HG03139 (cell line): Measurements from ENCODE around the gene TEX2.
"Not testable (repeated sequence)": the region's sequence is repeated elsewhere in the genome, so short reads cannot be mapped to it uniquely, and the experiment has no call there.

Experiments
- ATAC-seq: cut with Tn5 transposase; IDR thresholded peaks from one replicate; pipeline ENCODE4 v1.9.1; 2021; ENCODE audit not compliant: unreplicated experiment

The TEX2 gene

GRCh38 chr17:64185557-64185956 lies 77.5 kb downstream of the TEX2 start:
- ATAC-seq, result not testable (repeated sequence)

GRCh38 chr17:64185101-64185500 lies 78.0 kb downstream of the TEX2 start:
- no peak for ATAC-seq

GRCh38 chr17:64183815-64184214 lies 79.2 kb downstream of the TEX2 start:
- no peak for ATAC-seq

- ATAC-seq, result no peak
Observed at GRCh38 chr17:64182325-64183012, 80.6 kb downstream of the TEX2 start.

- ATAC-seq, result no peak
Observed at GRCh38 chr17:64180089-64181073, 82.7 kb downstream of the TEX2 start.

GRCh38 chr17:64179024-64179423 lies 84.0 kb downstream of the TEX2 start:
- ATAC-seq, result not testable (repeated sequence)

- ATAC-seq, result no peak
Observed at GRCh38 chr17:64178011-64178825, 84.8 kb downstream of the TEX2 start.

- no peak for ATAC-seq
Observed at GRCh38 chr17:64177311-64178010, 85.6 kb downstream of the TEX2 start.

- ATAC-seq, result no peak
Observed at GRCh38 chr17:64176556-64176955, 86.5 kb downstream of the TEX2 start.

GRCh38 chr17:64174686-64175456 lies 88.2 kb downstream of the TEX2 start:
- ATAC-seq, result no peak

- ATAC-seq, result no peak
Observed at GRCh38 chr17:64173646-64174045, 89.4 kb downstream of the TEX2 start.

- ATAC-seq, result no peak
Observed at GRCh38 chr17:64172510-64172909, 90.5 kb downstream of the TEX2 start.

GRCh38 chr17:64171041-64171440 lies 92.0 kb downstream of the TEX2 start:
- no peak for ATAC-seq

- no peak for ATAC-seq
Observed at GRCh38 chr17:64170286-64170685, 92.8 kb downstream of the TEX2 start.

GRCh38 chr17:64167666-64168065 lies 95.4 kb downstream of the TEX2 start:
- ATAC-seq, result not testable (repeated sequence)

- no peak for ATAC-seq
Observed at GRCh38 chr17:64166876-64167275, 96.2 kb downstream of the TEX2 start.

GRCh38 chr17:64165347-64165746 lies 97.7 kb downstream of the TEX2 start:
- no peak for ATAC-seq

GRCh38 chr17:64164596-64165285 lies 98.3 kb downstream of the TEX2 start:
- no peak for ATAC-seq

- ATAC-seq, result no peak
Observed at GRCh38 chr17:64163468-64163867, 99.6 kb downstream of the TEX2 start.
